ENCODE data around the gene STC2.

DNA sequence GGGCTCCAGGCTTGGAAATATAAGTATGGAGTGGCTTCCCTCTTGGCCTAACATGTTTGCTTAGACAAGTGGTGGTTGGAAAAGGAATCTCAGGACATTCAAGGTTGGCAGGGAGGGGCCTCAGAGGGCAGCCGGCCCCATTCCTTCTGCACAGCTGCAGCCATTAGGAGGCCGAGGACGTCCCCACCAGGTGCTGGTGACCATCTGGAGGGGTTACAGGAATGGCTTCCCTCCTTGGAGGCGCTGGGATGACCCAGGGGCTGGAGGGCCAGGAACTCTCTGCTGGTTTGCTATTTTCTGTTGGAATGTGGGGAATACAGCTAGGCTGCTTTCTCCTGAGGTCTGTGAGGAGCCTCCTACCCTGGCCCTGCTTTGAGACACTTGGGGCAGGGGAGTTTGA, 18.5 kb downstream of the STC2 start:
- TF ChIP-seq, protein P1, sequence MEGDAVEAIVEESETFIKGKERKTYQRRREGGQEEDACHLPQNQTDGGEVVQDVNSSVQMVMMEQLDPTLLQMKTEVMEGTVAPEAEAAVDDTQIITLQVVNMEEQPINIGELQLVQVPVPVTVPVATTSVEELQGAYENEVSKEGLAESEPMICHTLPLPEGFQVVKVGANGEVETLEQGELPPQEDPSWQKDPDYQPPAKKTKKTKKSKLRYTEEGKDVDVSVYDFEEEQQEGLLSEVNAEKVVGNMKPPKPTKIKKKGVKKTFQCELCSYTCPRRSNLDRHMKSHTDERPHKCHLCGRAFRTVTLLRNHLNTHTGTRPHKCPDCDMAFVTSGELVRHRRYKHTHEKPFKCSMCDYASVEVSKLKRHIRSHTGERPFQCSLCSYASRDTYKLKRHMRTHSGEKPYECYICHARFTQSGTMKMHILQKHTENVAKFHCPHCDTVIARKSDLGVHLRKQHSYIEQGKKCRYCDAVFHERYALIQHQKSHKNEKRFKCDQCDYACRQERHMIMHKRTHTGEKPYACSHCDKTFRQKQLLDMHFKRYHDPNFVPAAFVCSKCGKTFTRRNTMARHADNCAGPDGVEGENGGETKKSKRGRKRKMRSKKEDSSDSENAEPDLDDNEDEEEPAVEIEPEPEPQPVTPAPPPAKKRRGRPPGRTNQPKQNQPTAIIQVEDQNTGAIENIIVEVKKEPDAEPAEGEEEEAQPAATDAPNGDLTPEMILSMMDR (IDR thresholded peaks at IDR 0.05), result no peak
- TF ChIP-seq ZNF416 (CRISPR knock-in tag; IDR thresholded peaks at IDR 0.05), result no peak
- TF ChIP-seq ELF4 (CRISPR knock-in tag; IDR thresholded peaks at IDR 0.05; ENCODE audit: low read depth), result no peak
- TF ChIP-seq SP1 (CRISPR knock-in tag; conservative IDR thresholded peaks at IDR 0.05), result no peak
- TF ChIP-seq, protein P2, sequence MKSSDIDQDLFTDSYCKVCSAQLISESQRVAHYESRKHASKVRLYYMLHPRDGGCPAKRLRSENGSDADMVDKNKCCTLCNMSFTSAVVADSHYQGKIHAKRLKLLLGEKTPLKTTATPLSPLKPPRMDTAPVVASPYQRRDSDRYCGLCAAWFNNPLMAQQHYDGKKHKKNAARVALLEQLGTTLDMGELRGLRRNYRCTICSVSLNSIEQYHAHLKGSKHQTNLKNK (CRISPR knock-in tag; IDR thresholded peaks at IDR 0.05), result no peak
- TF ChIP-seq, protein P3, sequence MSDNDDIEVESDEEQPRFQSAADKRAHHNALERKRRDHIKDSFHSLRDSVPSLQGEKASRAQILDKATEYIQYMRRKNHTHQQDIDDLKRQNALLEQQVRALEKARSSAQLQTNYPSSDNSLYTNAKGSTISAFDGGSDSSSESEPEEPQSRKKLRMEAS (CRISPR knock-in tag; IDR thresholded peaks at IDR 0.05), result no peak
- no peak for TF ChIP-seq ZBTB21 (CRISPR knock-in tag; IDR thresholded peaks at IDR 0.05; ENCODE audit: borderline replicate concordance)
- no peak for TF ChIP-seq ATF1 (CRISPR knock-in tag; IDR thresholded peaks at IDR 0.05)
- no peak for TF ChIP-seq HMGA2 (CRISPR knock-in tag; IDR thresholded peaks at IDR 0.05)
- no peak for TF ChIP-seq TEAD4 (CRISPR knock-in tag; IDR thresholded peaks at IDR 0.05)
- TF ChIP-seq, protein P4, sequence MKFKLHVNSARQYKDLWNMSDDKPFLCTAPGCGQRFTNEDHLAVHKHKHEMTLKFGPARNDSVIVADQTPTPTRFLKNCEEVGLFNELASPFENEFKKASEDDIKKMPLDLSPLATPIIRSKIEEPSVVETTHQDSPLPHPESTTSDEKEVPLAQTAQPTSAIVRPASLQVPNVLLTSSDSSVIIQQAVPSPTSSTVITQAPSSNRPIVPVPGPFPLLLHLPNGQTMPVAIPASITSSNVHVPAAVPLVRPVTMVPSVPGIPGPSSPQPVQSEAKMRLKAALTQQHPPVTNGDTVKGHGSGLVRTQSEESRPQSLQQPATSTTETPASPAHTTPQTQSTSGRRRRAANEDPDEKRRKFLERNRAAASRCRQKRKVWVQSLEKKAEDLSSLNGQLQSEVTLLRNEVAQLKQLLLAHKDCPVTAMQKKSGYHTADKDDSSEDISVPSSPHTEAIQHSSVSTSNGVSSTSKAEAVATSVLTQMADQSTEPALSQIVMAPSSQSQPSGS (CRISPR knock-in tag; IDR thresholded peaks at IDR 0.05; ENCODE audit: borderline replicate concordance, low read depth), result no peak
- TF ChIP-seq, protein P5, sequence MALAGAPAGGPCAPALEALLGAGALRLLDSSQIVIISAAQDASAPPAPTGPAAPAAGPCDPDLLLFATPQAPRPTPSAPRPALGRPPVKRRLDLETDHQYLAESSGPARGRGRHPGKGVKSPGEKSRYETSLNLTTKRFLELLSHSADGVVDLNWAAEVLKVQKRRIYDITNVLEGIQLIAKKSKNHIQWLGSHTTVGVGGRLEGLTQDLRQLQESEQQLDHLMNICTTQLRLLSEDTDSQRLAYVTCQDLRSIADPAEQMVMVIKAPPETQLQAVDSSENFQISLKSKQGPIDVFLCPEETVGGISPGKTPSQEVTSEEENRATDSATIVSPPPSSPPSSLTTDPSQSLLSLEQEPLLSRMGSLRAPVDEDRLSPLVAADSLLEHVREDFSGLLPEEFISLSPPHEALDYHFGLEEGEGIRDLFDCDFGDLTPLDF (CRISPR knock-in tag; IDR thresholded peaks at IDR 0.05), result no peak

Measured in WTC11 (cell line).